Epithelial cell of prostate (primary cell): ENCODE results near the gene MEGF11.

Source experiments
- DNase-seq: peaks from one replicate; pipeline ENCODE4 v3.0.0-alpha.2; 2011; ENCODE audit warnings: low read depth, low spot score
- H3K27ac ChIP-seq: fragments of 450-650 bp; 2 replicates; pipeline ENCODE4 v1.5.1; 2017; ENCODE audit warnings: mild to moderate bottlenecking

MEGF11 gene

DNA sequence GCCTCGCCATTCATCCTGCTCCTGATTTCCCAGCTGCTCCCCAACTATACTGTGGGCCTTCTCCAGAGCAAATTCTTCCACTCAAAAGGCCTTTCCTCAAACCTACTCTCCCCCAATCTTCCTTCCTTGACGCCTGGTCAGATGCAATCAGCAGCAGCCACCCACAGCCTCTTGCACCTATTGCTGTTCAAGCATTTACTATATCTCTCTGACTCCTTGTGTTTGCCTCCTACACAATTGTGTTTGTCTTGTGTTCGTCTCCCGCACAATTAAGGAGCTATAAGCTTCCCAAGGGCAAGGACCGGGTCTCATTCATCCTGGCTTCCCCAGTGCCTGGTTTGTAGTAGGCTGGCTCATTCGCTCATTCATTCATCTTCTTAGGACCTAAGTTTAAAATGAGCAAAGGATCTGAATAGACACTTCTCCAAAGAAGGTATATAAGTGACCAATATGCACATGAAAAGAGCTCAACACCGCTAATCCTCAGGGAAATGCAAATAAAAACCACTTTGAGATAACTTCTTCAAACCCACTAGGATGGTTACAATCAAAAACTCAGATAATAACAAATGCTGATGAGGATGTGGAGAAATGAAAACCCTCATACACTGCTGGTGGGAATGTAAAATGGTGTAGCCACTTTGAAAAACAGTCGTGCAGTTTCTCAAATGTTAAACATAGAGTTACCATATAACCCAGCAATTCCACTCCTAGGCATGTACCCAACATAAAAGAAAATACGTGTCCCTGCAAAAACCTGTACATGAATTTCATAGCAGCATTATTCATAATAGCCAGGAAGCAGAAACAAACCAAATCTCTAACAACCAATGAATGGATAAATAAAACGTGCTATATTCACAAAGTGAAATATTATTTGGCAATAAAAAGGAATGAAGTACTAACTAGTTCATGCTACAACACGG lies 31.0 kb downstream of the MEGF11 start:
- no peak overlapping the region for H3K27ac ChIP-seq
- DNase-seq: no peak

DNA sequence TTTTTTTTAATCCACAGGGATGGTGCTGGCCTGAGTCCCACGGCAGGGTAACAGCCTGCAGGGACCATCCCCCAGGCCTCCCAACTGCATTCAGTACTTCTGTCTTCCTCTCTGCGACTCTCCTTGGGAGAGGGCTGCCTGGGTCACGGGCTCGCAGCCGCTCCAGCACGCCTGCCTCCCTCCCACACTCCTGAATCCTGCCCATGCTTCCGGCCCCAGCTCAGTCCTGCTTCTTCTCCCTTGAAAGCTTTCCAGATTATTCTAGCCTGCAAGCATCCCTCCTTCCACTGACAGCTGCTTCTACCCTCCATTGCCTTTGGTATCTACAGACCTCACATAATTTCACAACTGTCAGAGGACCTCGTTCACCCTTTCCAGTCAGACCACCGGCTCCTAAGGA lies 32.4 kb downstream of the MEGF11 start:
- H3K27ac ChIP-seq: no peak overlapping the region
- DNase-seq: no peak

DNA sequence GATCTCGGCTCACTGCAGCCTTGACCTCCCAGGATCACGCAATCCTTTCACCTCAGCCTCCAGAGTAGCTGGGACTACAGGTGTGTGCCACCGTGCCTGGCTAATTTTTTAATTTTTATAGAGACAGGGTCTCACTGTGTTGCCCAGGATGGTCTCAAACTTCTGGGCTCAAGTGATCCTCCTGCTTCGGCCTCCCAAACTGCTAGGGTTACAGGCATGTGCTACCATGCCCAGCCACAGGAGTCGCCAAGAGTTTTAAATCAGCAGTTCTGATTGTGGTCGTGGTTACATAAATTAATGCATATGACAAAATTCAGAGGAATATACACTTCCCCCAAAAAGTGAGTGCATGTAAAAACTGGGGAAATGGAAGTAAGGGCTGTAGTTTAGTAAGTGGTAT lies 32.9 kb downstream of the MEGF11 start:
- DNase-seq: no peak

DNA sequence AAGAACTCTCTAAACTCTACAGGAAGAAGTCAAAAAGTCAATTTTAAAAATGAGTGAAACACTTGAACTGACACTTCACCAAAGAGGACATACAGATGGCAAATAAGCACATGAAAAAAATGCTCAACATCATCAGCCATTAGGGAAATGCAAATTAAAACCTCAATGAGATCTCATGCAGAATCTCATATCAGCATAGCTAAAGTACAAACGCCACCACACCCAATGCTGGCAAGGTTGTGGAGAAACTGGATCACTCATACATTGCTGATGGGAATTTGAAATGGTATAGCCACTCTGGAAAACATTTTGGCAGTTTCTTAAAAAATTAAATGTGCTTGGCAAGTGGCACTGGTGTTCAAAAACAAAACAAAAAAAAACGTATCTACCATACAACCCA lies 34.2 kb downstream of the MEGF11 start:
- H3K27ac ChIP-seq: no peak overlapping the region
- DNase-seq: no peak

More for the DNA sequence above, 32.9 kb downstream of the MEGF11 start:
- H3K27ac ChIP-seq: no peak overlapping the region

DNA sequence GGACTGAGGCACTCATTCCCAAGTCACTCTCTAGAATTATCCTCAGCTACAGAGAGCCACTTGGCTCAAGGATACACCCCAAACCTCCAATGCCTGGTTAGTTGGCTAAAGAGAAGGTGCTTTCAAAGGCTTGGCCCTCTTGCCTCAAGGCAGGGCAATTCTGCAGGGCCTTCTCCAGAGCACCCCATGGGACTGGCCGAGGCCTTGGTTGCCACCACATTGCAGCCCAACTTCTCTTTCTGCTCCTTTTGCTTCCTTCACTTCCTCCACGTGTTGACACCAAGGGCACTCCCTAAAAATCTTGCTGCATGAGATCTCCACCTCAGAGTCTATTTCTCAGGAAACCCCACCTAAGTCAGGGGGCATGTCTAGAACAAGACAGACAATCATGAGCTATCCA lies 36.7 kb downstream of the MEGF11 start:
- DNase-seq: no peak

DNA sequence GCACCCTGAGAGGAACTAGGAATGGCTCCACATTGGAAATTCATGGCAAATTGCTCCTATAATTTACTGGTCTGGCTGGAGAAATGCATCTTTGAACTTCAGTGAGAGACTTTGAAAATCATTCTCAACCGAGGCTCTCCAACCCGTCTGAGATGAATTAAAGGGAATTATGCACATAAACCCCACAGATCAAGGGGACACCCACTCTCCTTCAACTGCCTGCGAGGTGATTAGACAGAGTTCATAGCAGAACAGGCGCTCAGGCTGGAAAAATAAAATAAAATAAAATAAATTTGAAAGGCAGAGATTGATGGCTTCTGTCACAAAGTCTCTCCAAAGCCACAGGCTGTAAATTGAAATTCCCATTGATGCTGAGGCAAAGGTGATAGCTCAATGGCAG lies 37.7 kb downstream of the MEGF11 start:
- DNase-seq: no peak
- no peak overlapping the region for H3K27ac ChIP-seq

More for the DNA sequence above, 36.7 kb downstream of the MEGF11 start:
- H3K27ac ChIP-seq: no peak overlapping the region

DNA sequence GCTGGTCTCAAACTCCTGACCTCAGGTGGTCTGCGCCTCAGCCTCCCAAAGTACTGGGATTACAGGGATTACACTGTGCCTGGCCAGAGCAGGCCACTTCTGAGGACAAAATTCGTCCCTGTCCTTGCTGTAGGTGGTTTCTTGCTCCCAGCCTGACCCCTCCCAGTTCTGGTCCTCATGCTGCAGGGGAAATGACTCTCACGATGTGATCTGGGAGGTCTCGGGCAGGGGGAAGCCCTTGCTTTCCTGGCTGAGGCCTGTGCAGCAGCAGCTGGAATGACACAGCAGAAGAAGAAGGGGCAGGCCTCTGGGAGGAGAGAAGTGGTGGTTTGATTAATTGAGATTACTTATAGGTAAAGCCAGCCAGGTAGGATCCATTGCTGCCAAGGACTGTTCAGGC lies 39.3 kb downstream of the MEGF11 start:
- no peak overlapping the region for H3K27ac ChIP-seq
- no peak for DNase-seq

DNA sequence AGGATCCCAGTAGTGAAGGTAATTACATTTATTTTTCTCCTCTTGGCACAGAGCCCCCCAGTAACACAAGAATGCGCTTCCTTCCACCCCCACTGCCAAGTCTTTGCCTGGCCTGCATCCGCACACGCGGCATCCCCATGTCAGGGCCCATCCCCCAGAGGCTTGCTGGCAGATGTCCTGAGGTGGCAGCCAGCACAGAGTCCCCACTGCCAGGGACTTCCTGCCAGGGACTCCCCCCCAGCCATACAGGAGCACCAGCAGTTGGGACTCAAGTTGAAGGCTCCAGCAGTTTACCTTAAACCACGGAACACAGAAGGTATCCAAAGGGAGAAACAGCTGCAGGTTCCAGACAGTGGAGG lies 41.0 kb downstream of the MEGF11 start:
- DNase-seq: no peak
- H3K27ac ChIP-seq: no peak overlapping the region

DNA sequence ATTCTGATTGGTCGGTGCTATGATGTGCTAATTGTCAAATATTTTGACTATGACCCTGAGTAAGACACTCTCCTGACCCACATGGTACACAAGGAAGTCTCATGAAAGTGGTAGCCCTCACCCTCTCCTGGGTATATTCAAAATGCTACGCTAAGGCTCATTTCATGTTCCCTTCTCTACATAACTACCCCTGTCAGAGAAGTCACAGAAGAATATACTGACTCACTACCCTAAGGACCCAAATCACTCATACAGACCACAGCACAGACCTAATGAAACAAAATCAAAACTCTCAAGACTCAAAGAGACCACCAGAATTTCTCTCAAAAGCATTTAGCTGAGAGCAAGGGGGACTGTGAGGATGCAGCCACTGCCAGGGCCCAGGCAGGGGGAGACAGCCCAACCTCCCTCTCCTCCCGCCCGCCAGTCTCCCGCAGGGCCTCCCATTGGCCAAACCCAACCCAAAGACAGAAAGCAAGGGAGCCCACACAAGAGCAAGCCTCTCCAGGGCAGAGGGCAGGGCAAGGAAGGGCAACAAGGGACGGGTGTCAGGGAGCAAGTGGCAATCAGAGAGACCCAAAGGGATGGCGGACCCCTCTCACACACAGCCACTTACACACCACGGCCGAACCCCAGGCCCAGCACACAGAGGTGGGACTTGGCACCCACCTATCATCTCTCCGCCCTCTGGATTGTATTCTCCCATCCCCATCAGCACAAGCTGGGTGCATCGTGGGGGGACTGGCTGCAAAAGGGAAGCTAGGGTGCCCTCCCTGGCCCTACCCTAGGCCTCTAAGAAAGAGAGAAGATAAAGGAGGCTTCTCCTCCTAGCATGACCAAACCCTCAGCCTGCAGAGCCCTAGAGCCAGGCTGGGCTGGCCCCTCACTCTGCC lies 41.6 kb downstream of the MEGF11 start:
- DNase-seq: no peak
- H3K27ac ChIP-seq: no peak overlapping the region

DNA sequence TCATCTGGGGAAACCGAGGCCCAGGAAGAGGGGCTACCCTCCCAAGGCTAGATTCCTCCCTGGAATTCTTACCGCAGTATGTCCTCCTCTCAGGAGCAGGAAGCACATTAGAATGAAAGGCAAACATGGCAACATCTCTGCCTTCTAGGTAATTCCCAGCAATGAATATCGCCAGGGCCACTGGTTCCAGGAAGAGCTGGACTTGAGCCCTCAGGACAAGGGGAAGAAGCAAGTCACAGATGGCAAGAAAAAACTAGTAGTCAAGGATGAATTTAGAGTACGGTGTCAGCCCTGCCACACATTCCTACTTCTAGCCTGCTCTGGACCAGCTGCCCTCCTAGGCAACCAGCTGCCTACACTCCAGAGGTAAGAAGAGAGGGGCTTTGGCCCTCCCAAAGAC lies 42.9 kb downstream of the MEGF11 start:
- no peak for DNase-seq

DNA sequence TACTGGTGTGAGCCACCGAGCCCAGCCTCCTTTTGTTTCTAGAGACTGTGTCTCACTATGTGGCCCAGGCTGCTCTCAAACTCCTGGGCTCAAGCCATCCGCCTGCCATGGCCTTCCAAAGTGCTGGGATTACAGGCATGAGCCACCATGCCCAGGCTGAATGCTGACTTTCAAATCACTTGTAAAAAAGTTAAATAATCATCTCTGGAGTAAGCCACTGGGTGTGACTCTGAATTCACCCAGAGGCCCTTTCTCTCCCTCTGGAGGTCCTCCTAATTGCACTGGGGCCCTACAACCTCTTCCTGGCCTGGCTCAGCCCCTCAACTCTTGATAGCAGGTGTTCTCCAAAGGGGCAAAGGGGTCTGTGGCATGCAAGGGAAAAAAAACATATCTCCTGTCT lies 54.8 kb downstream of the MEGF11 start:
- H3K27ac ChIP-seq: no peak overlapping the region
- no peak for DNase-seq

More for the DNA sequence above, 42.9 kb downstream of the MEGF11 start:
- H3K27ac ChIP-seq: no peak overlapping the region

DNA sequence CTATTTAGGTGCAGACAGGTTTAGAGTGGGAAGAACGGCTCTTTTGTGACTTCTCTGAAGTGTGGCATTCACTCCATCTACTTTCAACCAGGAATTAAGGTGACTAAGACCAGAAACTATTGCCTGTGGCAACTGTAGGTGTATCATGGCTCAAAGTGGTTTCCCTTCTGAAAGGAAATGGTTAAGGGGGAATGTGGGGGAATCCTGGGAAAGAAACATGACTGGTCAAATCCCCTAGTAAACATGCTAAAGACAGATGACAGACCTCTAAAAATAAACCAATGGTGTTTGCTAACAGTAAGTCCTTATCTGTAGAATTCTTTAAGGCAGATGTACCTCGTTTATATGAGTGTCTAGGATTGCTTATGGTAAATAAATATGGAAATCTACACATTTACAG lies 56.9 kb downstream of the MEGF11 start:
- DNase-seq: peak; percentile 81
- H3K27ac ChIP-seq: peak overlapping the region; percentile 31

DNA sequence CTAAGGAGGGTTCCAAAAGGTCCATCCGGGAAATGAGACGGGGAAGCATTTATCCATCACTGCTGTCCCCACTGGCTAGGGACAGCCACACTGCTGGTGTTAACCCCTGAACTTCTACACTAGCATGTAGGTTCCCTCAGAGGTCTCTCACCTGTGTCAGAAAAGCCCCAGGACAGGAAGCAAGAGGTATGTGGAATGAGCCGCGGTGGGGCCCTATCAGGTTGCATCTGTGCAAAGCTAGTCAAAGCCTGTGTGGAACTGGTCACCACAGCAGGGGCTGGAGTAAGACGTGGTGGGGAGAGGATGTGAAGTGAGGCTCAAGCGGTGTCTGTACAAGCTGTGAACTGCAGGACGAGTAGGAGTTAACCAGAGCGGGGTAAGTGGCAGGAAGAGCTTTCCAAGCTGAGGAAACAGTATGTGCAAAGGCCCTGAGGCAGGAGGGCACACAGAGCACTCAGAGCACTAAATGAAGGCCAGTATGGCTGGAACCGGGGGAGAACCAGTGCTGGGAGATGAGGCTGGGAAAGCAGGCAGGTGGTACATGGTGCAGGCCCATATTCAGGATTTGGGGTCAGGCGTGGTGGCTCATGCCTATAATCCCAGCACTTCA lies 57.8 kb downstream of the MEGF11 start:
- DNase-seq: no peak

DNA sequence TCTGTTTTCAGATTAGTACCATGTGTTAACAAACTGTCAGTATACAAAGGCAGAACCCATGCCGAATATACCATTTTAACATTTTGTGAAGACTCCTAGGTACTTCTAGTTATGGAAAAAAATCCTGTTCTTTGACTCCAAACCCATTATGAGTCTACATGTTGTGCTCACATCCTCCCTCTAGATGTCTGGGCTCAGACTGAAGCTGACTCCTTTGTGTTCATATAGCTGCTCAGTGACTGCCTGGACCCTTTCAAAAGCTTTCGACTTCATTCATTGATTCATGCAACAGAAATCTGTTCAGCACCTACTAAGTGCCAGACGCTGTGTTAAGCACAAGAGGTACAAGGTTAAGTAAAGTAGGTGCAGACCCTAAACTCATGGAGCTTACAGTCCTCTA lies 60.5 kb downstream of the MEGF11 start:
- DNase-seq: peak; percentile 6
- no peak overlapping the region for H3K27ac ChIP-seq

More for the DNA sequence above, 57.8 kb downstream of the MEGF11 start:
- no peak overlapping the region for H3K27ac ChIP-seq

DNA sequence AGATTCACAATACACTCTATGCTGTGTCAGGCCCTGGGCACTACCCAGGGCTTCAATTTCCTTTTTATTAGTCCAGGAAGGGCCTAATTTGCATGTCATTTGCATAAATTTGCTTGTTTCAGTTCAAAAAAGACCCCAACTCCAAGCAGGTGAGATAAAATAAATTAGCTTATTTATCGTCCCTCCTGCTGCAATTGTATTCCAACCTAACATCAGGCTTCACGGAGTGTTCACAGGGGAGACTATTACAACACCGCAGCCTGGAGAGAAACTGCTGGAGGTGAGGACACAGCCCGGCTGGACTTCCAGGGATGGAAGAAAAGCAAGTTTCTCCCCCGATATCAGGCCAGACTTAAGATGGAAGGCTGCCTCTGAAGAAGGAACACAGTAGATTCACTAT lies 62.8 kb downstream of the MEGF11 start:
- no peak for DNase-seq
- H3K27ac ChIP-seq: no peak overlapping the region

DNA sequence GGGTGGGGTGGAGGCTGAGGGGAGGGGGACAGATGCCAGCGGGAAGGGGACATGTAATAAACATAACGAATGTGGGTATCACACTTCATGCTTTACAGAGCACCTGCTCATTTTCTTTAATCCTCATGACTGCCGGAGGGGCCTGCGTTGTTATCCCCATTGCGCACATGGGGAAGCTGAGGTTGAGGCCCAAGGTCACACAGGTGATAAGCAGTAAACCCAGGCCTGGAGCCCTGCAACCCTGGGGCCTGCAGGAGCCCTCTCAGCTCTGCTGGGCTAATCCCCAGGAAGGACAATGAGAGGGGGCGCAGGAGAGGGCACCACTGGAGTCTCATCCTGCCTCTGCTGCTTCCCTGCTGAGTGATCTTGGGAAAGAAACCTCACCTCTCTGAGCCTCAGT lies 64.3 kb downstream of the MEGF11 start:
- no peak overlapping the region for H3K27ac ChIP-seq
- no peak for DNase-seq

DNA sequence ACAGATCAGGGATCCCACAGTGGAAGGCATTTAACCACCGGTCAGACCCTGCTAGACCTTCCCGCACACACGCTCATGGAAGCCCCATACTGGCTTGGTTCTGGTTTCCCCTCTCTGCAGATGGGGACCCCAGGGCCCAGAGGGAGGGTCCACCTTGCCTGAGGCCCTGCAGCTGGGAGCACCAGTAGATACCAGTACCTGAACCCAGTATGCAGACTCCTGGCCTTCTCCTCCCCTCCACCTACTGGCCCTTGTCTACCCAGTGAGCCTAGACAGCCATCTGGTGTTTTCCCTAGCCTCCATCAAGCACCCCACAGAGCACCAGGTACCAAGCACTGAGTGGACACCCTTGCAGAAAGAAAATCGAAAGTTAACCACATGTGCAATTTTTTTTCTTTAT lies 65.1 kb downstream of the MEGF11 start:
- H3K27ac ChIP-seq: no peak overlapping the region
- no peak for DNase-seq

DNA sequence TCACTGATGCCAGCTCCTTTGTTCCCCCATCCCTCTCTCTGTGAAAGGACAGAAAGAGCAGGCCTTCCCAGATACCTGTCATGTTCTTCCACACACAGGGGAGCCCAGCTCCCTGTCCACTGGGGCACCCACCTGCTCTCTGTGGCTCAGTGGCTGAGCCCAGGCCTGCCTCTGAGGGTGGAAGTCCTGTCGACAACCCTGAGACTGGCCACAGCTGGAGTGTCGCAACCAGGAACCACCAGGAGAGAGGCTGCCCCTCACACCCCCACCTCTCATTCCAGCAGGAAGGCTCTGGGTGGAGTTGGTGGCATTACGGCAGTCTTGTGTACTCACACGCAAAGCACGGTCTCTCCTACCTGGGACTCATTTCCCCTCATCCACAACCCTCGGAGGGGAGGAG lies 66.3 kb downstream of the MEGF11 start:
- no peak for DNase-seq
- H3K27ac ChIP-seq: no peak overlapping the region

DNA sequence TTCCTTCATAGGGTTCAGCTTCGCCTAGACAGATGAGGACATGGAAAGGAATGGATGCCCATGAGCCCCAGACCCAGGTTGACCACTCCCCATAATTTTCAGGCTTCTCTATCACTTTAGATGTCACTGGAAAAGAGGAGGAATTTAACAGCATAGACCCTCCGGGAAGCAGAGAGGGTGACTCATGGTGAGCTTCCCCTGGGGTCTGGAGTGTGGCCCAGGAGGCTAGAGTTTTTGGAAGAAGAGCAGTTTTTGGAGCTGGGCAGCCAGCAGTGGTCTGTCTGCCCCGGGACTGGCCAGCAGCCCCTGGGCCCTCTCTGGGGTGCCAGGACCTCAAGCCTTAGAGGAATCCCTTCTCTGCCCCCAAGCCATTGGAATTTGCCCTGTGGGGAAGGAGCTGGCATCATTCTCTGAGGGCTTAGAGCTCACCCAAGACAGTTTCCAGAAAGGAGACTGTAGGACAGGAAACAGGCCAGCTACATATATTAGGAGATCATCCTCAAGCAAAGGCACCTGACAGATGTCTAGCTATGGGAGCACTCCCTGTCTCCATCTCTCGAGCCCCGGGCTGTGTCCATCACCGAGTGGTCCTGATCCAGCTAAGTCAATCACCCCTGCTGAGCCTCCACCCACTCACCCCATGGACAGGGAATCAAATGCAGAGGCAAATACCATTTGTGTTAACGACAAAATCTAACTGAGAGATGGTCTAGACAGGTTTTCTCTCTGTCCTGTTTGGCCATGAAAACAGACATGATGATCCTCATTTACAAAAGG lies 67.3 kb downstream of the MEGF11 start:
- no peak for DNase-seq
- no peak overlapping the region for H3K27ac ChIP-seq
